ENCODE measurements around the gene LCK. TPM values are rescaled to one million over a fixed set of nuclear protein-coding genes. Genes with fewer than 3 reads are reported as not detected.

Gene LCK
- total RNA-seq (2012; rRNA removed), result not detected in 2 replicates

GRCh38 chr1:32250893-32251716 is at the start of gene LCK:
Gene LCK (plus strand): TSS chr1:32251265. CDS start chr1:32274330, 23,065 bp downstream.
- H3K4me2 ChIP-seq (ENCODE audit: low read length), result no peak within 1 kb of the TSS
- no peak within 1 kb of the TSS for H3K4me3 ChIP-seq (ENCODE audit: low read length)
- H3K4me1 ChIP-seq (ENCODE audit: control insufficient read depth, insufficient read depth, low read length), result peaks cover 16% of the 10 kb centered on the region
- peaks cover 6% of the 10 kb centered on the region for H3K27me3 ChIP-seq (ENCODE audit: control insufficient read depth, insufficient read depth, low read length)
- no peaks in the 10 kb centered on the region for H3K9me3 ChIP-seq (replicated peaks; ENCODE audit: low read length)
- H3K9ac ChIP-seq (ENCODE audit: low read depth, low read length), result no peak within 1 kb of the TSS
- no peaks in the 10 kb centered on the region for H3K36me3 ChIP-seq (ENCODE audit: insufficient read depth, low read length)

GRCh38 chr1:32204943-32205361 is 46.1 kb upstream of the LCK start:
- H3K4me3 ChIP-seq (ENCODE audit: low read length), result peak overlapping the region; percentile 78
- H3K4me2 ChIP-seq (ENCODE audit: low read length), result peak overlapping the region; percentile 95
- H3K9ac ChIP-seq (ENCODE audit: low read depth, low read length), result peak overlapping the region; percentile 84
- no peaks in the 10 kb centered on the region for H3K36me3 ChIP-seq (ENCODE audit: insufficient read depth, low read length)
- H3K9me3 ChIP-seq (replicated peaks; ENCODE audit: low read length), result no peaks in the 10 kb centered on the region
- peaks cover 30% of the 10 kb centered on the region for H3K4me1 ChIP-seq (ENCODE audit: control insufficient read depth, insufficient read depth, low read length)
- H3K27me3 ChIP-seq (ENCODE audit: control insufficient read depth, insufficient read depth, low read length), result no peaks in the 10 kb centered on the region

GRCh38 chr1:32205401-32206370 is 45.4 kb upstream of the LCK start, which contains the start of gene IQCC:
Gene IQCC (plus strand): TSS chr1:32205671. CDS start chr1:32205682, 11 bp downstream.
- no peaks in the 10 kb centered on the region for H3K36me3 ChIP-seq (ENCODE audit: insufficient read depth, low read length)
- peak within 1 kb of the TSS; percentile 95 for H3K4me2 ChIP-seq (ENCODE audit: low read length)
- peaks cover 22% of the 10 kb centered on the region for H3K4me1 ChIP-seq (ENCODE audit: control insufficient read depth, insufficient read depth, low read length)
- no peaks in the 10 kb centered on the region for H3K27me3 ChIP-seq (ENCODE audit: control insufficient read depth, insufficient read depth, low read length)
- H3K9me3 ChIP-seq (replicated peaks; ENCODE audit: low read length), result no peaks in the 10 kb centered on the region
- H3K4me3 ChIP-seq (ENCODE audit: low read length), result peak within 1 kb of the TSS; percentile 78
- peak within 1 kb of the TSS; percentile 84 for H3K9ac ChIP-seq (ENCODE audit: low read depth, low read length)

- H3K9ac ChIP-seq (ENCODE audit: low read depth, low read length), result no peak overlapping the region
- no peaks in the 10 kb centered on the region for H3K27me3 ChIP-seq (ENCODE audit: control insufficient read depth, insufficient read depth, low read length)
- H3K36me3 ChIP-seq (ENCODE audit: insufficient read depth, low read length), result peaks cover 7% of the 10 kb centered on the region
- H3K4me1 ChIP-seq (ENCODE audit: control insufficient read depth, insufficient read depth, low read length), result peaks cover 11% of the 10 kb centered on the region
- no peak overlapping the region for H3K4me2 ChIP-seq (ENCODE audit: low read length)
- no peak overlapping the region for H3K4me3 ChIP-seq (ENCODE audit: low read length)
- no peaks in the 10 kb centered on the region for H3K9me3 ChIP-seq (replicated peaks; ENCODE audit: low read length)
These were observed 42.6 kb upstream of the LCK start for GRCh38 chr1:32208469-32208868.

GRCh38 chr1:32208891-32209328 is 42.2 kb upstream of the LCK start, which contains the start of gene DCDC2B:
Gene DCDC2B (plus strand): TSS chr1:32209089. CDS start chr1:32209094, 5 bp downstream.
- H3K4me3 ChIP-seq (ENCODE audit: low read length), result no peak within 1 kb of the TSS
- H3K4me1 ChIP-seq (ENCODE audit: control insufficient read depth, insufficient read depth, low read length), result peaks cover 11% of the 10 kb centered on the region
- H3K36me3 ChIP-seq (ENCODE audit: insufficient read depth, low read length), result peaks cover 7% of the 10 kb centered on the region
- no peaks in the 10 kb centered on the region for H3K27me3 ChIP-seq (ENCODE audit: control insufficient read depth, insufficient read depth, low read length)
- no peaks in the 10 kb centered on the region for H3K9me3 ChIP-seq (replicated peaks; ENCODE audit: low read length)
- no peak within 1 kb of the TSS for H3K4me2 ChIP-seq (ENCODE audit: low read length)
- no peak within 1 kb of the TSS for H3K9ac ChIP-seq (ENCODE audit: low read depth, low read length)

GRCh38 chr1:32215629-32216480 is 35.2 kb upstream of the LCK start:
- Histone ChIP-seq H3K4me1 (ENCODE audit: control insufficient read depth, insufficient read depth, low read length) (peaks cover 7% of the 10 kb centered on the region), H3K9ac (ENCODE audit: low read depth, low read length) (no peak overlapping the region), H3K4me2 (ENCODE audit: low read length) (no peak overlapping the region), H3K4me3 (ENCODE audit: low read length) (no peak overlapping the region), H3K9me3 (replicated peaks; ENCODE audit: low read length) (no peaks in the 10 kb centered on the region), H3K27me3 (ENCODE audit: control insufficient read depth, insufficient read depth, low read length) (no peaks in the 10 kb centered on the region), H3K36me3 (ENCODE audit: insufficient read depth, low read length) (peaks cover 35% of the 10 kb centered on the region)

- Histone ChIP-seq H3K27me3 (ENCODE audit: control insufficient read depth, insufficient read depth, low read length) (no peaks in the 10 kb centered on the region), H3K9ac (ENCODE audit: low read depth, low read length) (no peak overlapping the region), H3K4me3 (ENCODE audit: low read length) (no peak overlapping the region), H3K4me1 (ENCODE audit: control insufficient read depth, insufficient read depth, low read length) (peaks cover 14% of the 10 kb centered on the region), H3K4me2 (ENCODE audit: low read length) (no peak overlapping the region), H3K9me3 (replicated peaks; ENCODE audit: low read length) (no peaks in the 10 kb centered on the region), H3K36me3 (ENCODE audit: insufficient read depth, low read length) (peaks cover 35% of the 10 kb centered on the region)
These were observed 34.5 kb upstream of the LCK start for GRCh38 chr1:32216566-32216965.

GRCh38 chr1:32219022-32219421 is 32.0 kb upstream of the LCK start:
- Histone ChIP-seq H3K9me3 (replicated peaks; ENCODE audit: low read length) (no peaks in the 10 kb centered on the region), H3K27me3 (ENCODE audit: control insufficient read depth, insufficient read depth, low read length) (no peaks in the 10 kb centered on the region), H3K36me3 (ENCODE audit: insufficient read depth, low read length) (peaks cover 35% of the 10 kb centered on the region), H3K4me3 (ENCODE audit: low read length) (no peak overlapping the region), H3K4me1 (ENCODE audit: control insufficient read depth, insufficient read depth, low read length) (peaks cover 26% of the 10 kb centered on the region), H3K9ac (ENCODE audit: low read depth, low read length) (no peak overlapping the region), H3K4me2 (ENCODE audit: low read length) (no peak overlapping the region)

GRCh38 chr1:32220746-32221580 is 30.1 kb upstream of the LCK start:
- peak overlapping the region; percentile 99 for H3K9ac ChIP-seq (ENCODE audit: low read depth, low read length)
- peak overlapping the region; percentile 88 for H3K4me3 ChIP-seq (ENCODE audit: low read length)
- no peaks in the 10 kb centered on the region for H3K27me3 ChIP-seq (ENCODE audit: control insufficient read depth, insufficient read depth, low read length)
- no peaks in the 10 kb centered on the region for H3K9me3 ChIP-seq (replicated peaks; ENCODE audit: low read length)
- peaks cover 31% of the 10 kb centered on the region for H3K36me3 ChIP-seq (ENCODE audit: insufficient read depth, low read length)
- peaks cover 27% of the 10 kb centered on the region for H3K4me1 ChIP-seq (ENCODE audit: control insufficient read depth, insufficient read depth, low read length)
- H3K4me2 ChIP-seq (ENCODE audit: low read length), result peak overlapping the region; percentile 96

- Histone ChIP-seq H3K4me3 (ENCODE audit: low read length) (peak overlapping the region; percentile 88), H3K36me3 (ENCODE audit: insufficient read depth, low read length) (peaks cover 29% of the 10 kb centered on the region), H3K4me1 (ENCODE audit: control insufficient read depth, insufficient read depth, low read length) (peaks cover 27% of the 10 kb centered on the region), H3K4me2 (ENCODE audit: low read length) (peak overlapping the region; percentile 96), H3K9ac (ENCODE audit: low read depth, low read length) (peak overlapping the region; percentile 99), H3K27me3 (ENCODE audit: control insufficient read depth, insufficient read depth, low read length) (no peaks in the 10 kb centered on the region), H3K9me3 (replicated peaks; ENCODE audit: low read length) (no peaks in the 10 kb centered on the region)
These were observed 29.5 kb upstream of the LCK start for GRCh38 chr1:32221581-32221979.
